OCI-LY3 (cell line): Measurements from ENCODE around the gene KATNAL2.

ENCODE experiments used
- EZH2phosphoT487 ChIP-seq: fragments of 200-600 bp; shearing (Covaris generic); IDR thresholded peaks from 2 replicates; pipeline ENCODE4 v1.6.1; 2018; ENCODE audit warnings: antibody characterized with exemption, mixed run types, low read depth
- TF ChIP-seq, protein P1 (sequence below): fragments of 200-600, 300-600 bp; sonication (generic); IDR thresholded peaks from 2 replicates; pipeline ENCODE4 v1.5.1; 2014; ENCODE audit warnings: antibody characterized with exemption, low read length, low read depth

DNA sequence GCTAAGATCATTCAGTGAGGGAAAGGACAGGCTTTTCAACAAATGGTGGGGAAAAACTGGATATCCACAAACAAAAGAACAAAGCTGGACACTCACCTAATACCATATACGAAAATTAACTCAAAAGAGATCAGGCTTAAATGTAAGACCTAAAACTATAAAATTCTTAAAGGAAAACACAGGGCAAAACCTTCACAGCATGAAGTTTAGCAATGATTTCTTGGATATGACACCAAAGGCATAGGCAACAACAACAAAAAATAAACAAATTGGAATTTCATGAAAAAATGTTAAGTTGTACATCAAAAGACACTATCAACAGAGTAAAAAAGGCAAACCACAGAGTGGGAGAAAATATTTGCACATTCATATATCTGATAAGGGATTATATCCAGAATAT, 28.4 kb upstream of the KATNAL2 start:
- TF ChIP-seq, protein P1, sequence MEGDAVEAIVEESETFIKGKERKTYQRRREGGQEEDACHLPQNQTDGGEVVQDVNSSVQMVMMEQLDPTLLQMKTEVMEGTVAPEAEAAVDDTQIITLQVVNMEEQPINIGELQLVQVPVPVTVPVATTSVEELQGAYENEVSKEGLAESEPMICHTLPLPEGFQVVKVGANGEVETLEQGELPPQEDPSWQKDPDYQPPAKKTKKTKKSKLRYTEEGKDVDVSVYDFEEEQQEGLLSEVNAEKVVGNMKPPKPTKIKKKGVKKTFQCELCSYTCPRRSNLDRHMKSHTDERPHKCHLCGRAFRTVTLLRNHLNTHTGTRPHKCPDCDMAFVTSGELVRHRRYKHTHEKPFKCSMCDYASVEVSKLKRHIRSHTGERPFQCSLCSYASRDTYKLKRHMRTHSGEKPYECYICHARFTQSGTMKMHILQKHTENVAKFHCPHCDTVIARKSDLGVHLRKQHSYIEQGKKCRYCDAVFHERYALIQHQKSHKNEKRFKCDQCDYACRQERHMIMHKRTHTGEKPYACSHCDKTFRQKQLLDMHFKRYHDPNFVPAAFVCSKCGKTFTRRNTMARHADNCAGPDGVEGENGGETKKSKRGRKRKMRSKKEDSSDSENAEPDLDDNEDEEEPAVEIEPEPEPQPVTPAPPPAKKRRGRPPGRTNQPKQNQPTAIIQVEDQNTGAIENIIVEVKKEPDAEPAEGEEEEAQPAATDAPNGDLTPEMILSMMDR, result no peak
- TF ChIP-seq EZH2phosphoT487, result no peak
